SKM-1 (cell line): ENCODE data around the gene KRTAP10-8.
"Not testable (repeated sequence)": the region's sequence is repeated elsewhere in the genome, so short reads cannot be mapped to it uniquely, and the experiment has no call there.

Experiments used
- DNase-seq: peaks from one replicate; lab custom pipeline; 2025; ENCODE audit not compliant: unreplicated experiment; lab: John Stamatoyannopoulos, UW

KRTAP10-8 gene

GRCh38 chr21:44616591-44616926 lies 4.7 kb downstream of the KRTAP10-8 start:
- no peak for DNase-seq

- DNase-seq = no peak
Measured at GRCh38 chr21:44617071-44617501, 5.2 kb downstream of the KRTAP10-8 start.

DNA sequence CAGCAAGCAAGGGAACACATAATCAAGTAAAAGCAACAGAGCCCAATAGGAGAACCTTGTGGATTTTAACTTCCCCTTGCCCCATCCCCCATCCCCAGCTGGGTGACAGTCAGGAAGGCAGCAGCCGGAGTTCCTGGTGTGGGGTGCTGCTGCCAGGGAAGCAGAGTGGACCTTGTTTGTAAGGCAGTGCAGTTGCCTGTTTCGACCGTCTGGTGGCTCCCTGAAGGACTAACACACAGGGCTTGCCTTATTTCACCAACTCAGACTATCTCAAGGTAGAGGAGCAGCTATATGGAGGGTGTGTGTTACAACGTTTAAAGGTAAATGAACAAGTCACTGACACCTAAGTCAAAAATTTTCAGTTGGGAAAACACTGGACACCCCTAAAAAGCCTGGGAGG lies 6.6 kb downstream of the KRTAP10-8 start:
- peak; percentile 21 for DNase-seq

DNA sequence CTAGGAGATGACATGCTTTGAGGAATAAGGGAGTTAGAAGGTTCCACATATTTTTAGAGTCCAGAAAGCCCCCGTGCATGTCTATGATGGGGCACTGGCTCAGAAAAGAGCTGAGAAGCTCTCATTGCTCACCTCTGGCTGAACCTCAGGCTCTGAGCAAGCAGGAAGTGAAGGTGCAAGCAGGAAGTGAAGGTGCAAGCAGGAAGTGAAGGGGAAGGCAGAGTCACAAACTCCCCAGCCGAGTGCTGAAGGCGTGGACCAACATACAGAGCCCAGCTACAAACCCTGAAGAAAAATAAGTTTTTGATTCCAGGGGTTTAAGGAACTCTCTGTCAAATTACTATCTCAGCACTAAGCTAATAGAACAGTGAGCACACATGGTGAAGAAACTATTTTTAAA lies 7.0 kb downstream of the KRTAP10-8 start:
- no peak for DNase-seq

- DNase-seq = no peak
Measured at GRCh38 chr21:44619886-44620285, 8.0 kb downstream of the KRTAP10-8 start.

DNA sequence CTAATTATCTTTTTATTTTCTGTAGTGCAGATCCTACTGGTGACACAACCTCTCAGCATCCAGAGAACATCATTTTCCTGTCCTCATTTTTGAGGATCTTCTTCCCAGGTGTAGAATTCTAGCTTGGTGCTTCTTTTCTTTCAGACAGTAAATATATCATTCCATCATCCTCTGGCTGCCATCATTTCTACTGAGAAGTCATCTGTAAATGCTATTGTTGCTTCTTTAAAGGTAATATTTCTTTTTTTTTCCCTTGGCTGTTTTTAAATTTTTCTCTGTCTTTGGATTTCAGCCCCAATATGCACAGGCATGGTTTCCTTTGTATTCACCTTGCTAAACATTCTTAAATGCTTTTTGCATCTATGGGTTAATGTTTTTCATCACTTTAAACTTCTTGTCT lies 11.7 kb downstream of the KRTAP10-8 start:
- no peak for DNase-seq

GRCh38 chr21:44625756-44626155 lies 13.9 kb downstream of the KRTAP10-8 start:
- DNase-seq = no peak

- no peak for DNase-seq
Measured at GRCh38 chr21:44626262-44626661, 14.4 kb downstream of the KRTAP10-8 start.

GRCh38 chr21:44626673-44627143 lies 14.8 kb downstream of the KRTAP10-8 start, which contains the start of gene KRTAP10-9:
TSS of gene KRTAP10-9 (plus strand) at chr21:44627093. CDS start at chr21:44627172, 79 bp downstream.
- no peak for DNase-seq

DNA sequence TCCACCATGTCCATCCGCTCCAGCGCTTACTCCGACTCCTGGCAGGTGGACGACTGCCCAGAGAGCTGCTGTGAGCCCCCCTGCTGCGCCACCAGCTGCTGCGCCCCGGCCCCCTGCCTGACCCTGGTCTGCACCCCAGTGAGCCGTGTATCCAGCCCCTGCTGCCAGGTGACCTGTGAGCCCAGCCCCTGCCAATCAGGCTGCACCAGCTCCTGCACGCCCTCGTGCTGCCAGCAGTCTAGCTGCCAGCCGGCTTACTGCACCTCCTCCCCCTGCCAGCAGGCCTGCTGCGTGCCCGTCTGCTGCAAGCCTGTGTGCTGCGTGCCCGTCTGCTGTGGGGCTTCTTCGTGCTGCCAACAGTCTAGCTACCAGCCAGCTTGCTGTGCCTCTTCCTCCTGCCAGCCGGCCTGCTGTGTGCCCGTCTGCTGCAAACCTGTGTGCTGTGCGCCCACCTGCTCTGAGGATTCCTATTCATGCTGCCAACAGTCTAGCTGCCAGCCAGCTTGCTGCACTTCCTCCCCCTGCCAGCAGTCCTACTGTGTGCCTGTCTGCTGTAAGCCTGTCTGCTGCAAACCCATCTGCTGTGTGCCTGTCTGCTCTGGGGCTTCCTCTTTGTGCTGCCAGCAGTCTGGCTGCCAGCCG lies 15.4 kb downstream of the KRTAP10-8 start:
- DNase-seq = not testable (repeated sequence)

DNA sequence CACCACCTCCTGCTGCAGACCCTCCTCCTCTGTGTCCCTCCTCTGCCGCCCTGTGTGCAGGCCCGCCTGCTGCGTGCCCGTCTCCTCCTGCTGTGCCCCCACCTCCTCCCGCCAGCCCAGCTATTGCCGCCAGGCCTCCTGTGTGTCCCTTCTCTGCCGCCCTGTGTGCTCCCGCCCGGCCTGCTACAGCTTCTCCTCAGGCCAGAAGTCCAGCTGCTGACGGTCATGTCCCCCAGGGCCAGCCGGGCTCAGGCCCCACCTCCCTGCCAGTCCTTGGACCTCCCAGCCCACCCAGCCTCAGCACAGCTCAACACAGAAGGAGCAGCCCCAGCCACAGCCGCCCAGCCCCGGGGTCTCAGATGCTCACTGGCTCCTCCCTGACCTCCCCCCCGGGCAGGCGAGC lies 16.0 kb downstream of the KRTAP10-8 start:
- DNase-seq = not testable (repeated sequence)

DNA sequence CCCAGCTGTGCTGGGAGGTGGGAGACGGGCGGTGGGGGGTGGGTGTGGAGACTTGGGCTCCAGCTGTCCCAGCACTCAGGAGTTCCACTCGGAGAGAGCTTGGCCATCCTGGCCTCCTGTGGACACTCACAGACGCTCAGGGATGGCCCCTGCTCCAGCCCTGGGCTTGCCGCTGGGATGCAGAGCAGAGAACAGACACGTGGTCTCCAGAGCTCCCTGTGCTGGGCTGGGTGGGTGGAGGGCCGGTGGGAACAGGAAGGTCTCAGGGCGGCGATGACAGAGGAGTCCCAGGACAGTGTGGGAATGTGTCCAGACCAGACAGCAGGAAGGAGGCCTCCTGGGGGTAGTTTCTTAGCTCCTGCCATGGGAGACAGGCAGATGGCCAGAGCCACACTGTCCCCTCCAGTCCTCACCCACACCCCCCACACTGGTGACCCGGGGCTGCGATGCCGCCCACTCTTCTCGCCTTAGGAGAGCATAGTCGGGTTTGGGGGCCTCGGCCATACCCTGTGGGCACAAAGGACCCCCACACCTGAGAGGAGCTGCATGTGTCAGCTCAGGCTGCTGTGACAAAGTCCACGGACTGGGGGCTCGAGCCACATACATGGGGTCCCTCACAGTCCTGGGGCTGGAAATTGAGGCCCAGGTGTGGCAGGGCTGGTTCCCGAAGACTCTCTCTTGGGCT lies 17.0 kb downstream of the KRTAP10-8 start:
- no peak for DNase-seq

- DNase-seq = no peak
Measured at GRCh38 chr21:44630440-44630839, 18.6 kb downstream of the KRTAP10-8 start.

GRCh38 chr21:44632067-44632466 lies 20.2 kb downstream of the KRTAP10-8 start:
- DNase-seq = no peak

DNA sequence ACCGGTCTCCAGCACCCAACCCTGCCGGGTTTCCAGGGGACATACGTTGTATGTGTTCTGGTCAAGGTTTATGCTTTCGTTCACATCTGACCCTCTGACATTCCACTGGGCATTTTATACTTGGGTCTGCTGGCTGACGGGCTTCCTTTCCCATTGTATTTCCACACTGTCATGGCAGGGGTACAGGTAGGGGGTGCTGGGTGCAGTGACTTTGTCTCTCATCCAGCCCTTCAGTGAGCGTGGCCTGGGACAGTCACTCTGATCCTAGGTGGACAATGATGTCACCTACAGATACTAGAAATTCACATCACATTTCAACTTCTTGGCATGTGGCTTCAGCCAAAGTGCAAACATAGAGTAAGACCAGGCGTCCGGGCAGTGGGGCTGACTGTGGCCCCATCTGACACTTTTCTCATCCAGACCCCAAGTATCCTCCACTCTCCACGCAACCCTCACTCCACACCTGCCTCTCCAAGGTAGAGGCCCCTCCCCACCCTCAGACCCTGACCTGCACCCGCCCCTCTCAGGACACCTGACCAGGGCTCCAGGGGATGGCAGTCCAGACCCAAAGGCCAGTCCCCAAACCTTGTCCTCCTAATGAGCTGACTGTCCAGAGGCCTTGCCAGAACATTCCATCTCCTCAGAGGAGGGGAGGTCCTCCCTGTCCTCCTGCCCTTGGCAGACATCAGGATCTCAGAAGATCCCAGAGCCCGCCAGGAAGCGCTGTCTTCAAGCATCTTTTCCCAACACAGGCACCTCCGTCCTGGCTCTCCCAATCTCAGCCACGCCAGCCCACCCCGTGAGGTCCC lies 24.5 kb downstream of the KRTAP10-8 start:
- DNase-seq = no peak

- no peak for DNase-seq
Measured at GRCh38 chr21:44637018-44637850, 25.4 kb downstream of the KRTAP10-8 start, which contains the start of gene KRTAP10-10. TSS of gene KRTAP10-10 (plus strand) at chr21:44637356. CDS start at chr21:44637418, 62 bp downstream.

DNA sequence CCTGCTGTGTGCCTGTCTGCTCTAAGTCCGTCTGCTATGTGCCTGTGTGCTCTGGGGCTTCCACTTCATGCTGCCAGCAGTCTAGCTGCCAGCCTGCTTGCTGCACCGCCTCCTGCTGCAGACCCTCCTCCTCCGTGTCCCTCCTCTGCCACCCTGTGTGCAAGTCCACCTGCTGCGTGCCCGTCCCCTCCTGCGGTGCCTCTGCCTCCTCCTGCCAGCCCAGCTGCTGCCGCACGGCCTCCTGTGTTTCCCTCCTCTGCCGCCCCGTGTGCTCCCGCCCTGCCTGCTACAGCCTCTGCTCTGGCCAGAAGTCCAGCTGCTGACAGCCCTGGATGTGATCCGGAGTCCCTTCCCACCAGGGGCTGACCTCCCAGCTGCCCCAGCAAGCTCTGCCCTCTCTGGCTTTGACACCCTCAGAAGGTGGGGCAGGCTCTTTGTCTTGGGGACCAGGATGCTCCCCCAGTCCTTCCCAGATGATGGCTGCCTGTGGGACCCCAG lies 26.0 kb downstream of the KRTAP10-8 start:
- DNase-seq = not testable (repeated sequence)

DNA sequence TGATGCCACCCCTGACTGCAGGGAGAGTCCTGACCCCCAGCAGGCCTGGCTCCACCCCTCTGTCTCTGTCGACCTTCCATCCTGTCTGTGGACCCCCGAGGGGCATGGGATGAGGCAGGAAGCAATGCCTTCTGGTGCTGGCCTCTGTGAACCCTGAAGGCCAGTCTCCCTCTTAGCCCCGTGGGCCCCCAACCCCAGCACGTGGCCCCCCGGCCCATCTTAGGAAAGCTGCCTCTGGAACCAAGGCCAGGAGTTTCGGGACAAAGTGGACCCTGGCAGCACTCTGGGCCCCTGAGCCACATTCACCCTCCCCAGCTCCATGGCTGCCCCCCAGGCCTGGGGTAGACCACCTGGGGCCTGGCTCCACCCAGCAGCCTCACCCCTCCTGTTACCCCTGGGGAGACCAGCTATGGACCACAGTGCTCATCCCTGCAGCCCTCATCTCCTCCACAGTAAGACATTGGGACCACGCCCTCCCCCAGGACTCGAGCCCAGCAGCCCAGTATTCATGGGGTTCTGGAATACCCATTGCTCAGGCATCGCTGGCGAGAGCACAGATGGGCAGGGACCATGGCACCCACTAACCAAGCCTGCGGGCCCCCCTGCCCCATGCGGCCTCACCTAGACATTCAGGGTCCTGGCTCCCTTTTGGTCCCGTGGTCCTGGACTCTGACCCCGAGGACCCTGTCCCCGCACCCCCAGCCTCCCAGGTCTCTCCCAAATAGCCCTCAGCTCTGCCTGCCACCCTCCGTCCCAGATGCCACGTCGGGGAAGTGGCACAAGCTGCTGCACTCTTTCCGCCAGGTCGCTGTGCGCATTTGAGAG lies 26.8 kb downstream of the KRTAP10-8 start:
- DNase-seq = not testable (repeated sequence)

DNA sequence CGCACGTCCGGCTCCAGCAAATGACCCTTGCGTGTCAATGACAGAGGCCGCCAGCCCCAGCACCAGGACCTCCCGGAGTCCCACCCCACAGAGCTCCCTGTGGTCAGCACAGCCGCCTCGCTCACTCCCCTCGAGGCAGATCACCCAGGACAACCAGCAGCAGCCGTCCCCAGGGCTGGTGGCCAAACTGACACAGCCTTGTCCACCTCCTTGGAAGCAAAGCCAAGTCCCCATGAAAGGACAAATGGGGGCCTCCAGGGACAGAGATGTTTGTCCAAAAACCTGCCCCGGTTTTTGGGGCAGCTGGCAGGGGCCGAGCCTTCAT lies 27.4 kb downstream of the KRTAP10-8 start:
- DNase-seq = no peak

- DNase-seq = no peak
Measured at GRCh38 chr21:44640761-44641160, 28.9 kb downstream of the KRTAP10-8 start.
